NCI-H1105 treated with DMSO at 0.1 percent for 48 hours (cell line): ENCODE data around the gene KLF7.

Experiments
- DNase-seq: peaks from one replicate; lab custom pipeline; 2025; lab: John Stamatoyannopoulos, UW

The KLF7 gene

DNA sequence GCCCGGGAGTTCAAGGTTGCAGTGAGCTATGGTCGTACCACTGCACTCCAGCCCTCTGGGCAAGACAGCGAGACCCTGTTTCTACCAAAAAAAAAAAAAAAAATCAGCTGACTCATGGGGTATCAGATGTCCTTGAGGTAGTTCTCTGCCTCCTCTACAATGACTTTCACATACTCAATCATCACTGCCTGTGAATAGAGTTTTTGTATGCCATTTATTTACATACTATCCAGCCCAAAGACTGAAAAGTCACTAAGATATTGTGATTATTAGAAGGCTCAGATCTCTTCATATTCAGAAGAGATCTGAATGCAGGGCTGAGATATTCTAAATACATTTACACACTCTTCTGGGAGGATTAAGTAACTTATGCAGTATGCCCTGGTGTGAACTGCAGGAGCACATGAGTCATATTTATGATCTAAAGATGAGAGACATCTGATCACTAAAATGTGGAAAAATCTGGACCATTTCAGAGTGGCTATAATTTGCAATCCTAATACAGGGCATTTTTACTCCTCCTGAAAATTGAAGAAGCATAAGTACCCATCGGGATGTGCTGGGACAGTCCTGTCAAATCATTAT is 38.9 kb downstream of the KLF7 start:
- DNase-seq: no peak

GRCh38 chr2:207123776-207124391 is 41.9 kb downstream of the KLF7 start:
- no peak for DNase-seq

DNA sequence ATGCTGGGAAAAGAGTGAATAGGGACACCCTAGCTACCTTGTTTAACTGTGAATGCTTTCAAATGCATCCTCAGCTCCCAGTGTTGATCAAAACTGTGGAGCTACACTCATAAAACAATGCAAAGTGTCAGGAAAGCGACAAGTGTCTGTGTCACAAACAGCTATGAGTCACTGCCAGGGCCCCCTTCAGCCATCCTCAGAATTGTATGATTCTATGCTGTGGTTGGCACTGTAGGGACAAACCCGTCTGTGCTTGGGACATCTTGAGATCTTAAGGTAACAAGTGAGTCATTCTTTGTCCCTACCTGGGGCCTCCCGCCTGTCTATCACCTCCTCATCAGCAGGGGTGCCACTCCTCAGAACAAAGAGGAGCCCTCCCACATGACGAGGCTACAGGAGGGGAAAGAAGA is 42.4 kb downstream of the KLF7 start:
- DNase-seq: no peak

- DNase-seq: peak; percentile 7
Observed at GRCh38 chr2:207122651-207123334, 43.0 kb downstream of the KLF7 start.

GRCh38 chr2:207121784-207122183 is 44.0 kb downstream of the KLF7 start:
- no peak for DNase-seq

- no peak for DNase-seq
Observed at GRCh38 chr2:207119048-207119447, 46.7 kb downstream of the KLF7 start.

- no peak for DNase-seq
Observed at GRCh38 chr2:207117668-207118067, 48.1 kb downstream of the KLF7 start.

DNA sequence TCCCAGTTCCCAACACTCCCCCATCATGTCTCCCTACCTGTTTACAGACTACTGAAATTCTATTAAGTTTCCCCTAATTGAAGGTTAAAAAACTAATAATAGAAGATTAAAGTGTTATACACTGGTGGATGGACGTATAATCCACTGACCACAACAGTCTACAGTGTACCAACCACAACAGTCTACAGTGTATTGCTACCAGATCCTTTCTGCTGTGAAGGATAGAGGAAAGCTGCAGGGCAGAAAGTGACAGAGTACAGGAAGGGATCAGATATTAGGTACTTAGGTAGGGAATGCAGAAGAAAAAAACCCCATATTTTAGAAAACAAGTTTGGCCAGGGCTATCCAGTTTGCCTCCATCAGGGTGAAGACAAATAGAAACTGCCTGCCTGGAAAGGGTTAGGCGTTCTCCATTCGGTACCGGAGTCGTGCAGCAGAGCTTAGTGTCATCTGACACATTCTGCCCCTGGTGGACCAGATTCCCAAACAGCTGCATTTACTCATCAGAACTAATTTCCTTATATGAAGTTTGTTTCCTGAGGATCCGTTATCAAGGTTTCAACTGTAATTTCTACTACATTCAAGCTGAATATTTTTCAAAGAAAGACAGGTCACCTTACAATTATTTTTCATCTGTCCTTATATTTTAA is 49.9 kb downstream of the KLF7 start:
- no peak for DNase-seq

DNA sequence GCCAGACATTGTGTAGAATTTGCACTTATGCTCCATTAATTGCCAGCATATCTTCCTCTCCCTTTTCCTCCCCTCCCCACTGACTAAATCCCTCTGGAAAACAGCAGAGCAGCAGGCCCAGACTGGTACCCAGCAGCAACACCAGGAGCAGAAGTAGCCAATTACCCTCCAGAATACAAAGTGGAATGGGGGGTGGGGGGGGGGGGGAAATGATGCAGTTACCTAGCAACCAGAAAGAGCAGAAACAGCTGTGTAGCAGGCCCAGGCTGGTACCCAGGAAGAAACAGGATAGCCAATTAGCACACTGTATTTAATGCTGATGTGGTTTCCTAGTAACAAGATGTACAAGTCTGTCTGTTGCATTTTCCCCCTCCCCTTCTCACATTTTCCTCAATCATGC is 52.3 kb downstream of the KLF7 start:
- peak; percentile 97 for DNase-seq

- no peak for DNase-seq
Observed at GRCh38 chr2:207112785-207113184, 53.0 kb downstream of the KLF7 start.

- DNase-seq: no peak
Observed at GRCh38 chr2:207112383-207112782, 53.4 kb downstream of the KLF7 start.

DNA sequence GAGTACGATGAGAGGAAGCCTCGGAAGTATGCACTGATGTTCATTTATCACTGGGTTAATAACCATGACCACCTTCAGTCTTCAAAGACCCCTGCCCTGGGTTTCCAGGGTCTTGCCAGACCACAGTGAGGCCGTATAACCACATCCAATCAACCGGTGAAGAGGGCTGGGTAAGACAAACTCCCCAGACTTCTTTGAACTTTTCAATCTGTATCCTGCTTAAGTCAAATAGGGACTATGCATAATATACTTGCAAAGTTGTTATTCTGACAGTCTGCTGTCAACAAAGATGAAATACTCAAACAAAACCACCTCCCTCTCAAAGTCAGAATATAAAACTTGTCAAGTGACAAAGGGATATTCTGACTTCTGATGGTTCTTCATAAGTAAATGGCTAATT is 54.0 kb downstream of the KLF7 start:
- no peak for DNase-seq

DNA sequence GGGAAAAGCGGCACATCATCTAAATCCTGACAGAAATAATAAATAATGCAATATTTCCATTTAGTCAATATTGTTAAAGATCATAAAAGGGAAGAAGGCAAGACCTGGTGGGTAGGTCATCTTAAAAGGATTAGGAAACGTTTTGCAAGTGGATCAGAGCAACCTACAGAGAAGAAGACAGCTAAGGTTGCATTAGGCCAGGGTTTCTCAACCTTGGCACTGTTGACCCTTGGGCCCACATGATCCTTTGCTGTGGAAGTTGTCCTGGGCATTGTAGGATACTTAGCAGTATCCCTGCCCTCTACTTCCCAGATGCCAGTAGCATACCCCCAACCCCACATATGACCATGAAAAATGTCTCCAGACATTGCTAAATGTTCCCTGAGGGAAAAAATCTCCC is 55.0 kb downstream of the KLF7 start:
- DNase-seq: no peak

DNA sequence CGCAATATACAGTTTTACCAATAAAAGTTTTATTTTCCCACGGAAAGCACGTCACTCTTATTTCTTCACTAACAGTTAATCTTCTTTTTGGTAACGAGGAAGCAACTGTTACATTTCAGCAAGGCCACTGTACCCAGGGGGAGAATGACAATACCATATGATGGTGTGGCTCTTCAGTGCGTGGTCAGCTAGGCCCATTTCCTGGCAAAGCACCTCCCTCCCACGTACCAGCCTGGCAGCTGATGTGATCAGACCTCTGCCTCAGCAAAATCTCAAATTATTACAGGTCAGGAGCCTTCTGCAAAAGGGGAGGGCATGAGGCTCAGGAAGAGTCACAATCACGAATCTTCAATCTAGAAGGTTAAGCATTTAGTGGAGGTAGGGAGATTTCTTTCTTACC is 55.4 kb downstream of the KLF7 start:
- DNase-seq: no peak

- DNase-seq: no peak
Observed at GRCh38 chr2:207109768-207110167, 56.0 kb downstream of the KLF7 start.

- peak; percentile 6 for DNase-seq
Observed at GRCh38 chr2:207108440-207108839, 57.3 kb downstream of the KLF7 start.

- peak; percentile 43 for DNase-seq
Observed at GRCh38 chr2:207107551-207107950, 58.2 kb downstream of the KLF7 start.

- DNase-seq: no peak
Observed at GRCh38 chr2:207107131-207107530, 58.6 kb downstream of the KLF7 start.

- DNase-seq: no peak
Observed at GRCh38 chr2:207103132-207103531, 62.6 kb downstream of the KLF7 start.

DNA sequence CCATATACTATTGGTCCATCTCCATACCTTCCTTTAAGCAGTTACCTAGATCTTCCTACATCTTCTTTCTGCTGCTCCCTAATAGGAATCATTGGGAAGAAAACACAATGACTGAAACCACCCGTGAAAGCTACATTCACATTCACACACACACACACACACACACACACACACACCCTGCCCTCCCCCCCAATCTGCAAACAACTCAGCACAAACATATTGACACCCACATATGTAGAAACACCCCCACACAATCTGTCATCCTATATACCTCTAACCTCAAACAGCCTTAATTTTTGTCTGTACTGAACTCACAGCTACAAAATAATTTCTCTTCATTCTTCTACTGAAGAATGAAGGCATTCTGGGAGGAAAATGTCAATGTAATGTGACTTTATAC is 63.8 kb downstream of the KLF7 start:
- DNase-seq: no peak

- DNase-seq: no peak
Observed at GRCh38 chr2:207097278-207097677, 68.5 kb downstream of the KLF7 start.

- no peak for DNase-seq
Observed at GRCh38 chr2:207095963-207096362, 69.8 kb downstream of the KLF7 start.

DNA sequence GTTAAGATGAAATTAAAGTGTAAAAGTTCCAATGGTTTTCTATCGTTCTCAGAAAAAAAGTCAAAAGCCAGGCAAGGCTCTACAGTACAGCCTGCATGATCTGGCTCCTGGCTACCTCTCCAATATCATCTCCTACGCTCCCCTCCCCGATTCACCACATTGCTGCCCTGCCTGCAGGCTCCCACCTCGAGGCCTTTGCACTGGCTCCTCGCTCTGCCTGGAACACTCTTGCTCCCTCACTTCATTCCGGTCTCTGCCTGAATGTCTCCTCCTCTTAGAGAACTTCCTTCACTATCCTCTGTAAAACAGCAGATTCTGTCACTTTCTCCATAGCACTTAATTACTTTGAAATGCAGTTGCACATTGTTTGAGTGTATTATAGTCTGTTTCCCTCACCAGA is 72.5 kb downstream of the KLF7 start:
- DNase-seq: no peak
